SU-DHL-6 (cell line): ENCODE measurements around the gene RCAN1.

ENCODE experiments used
- EZH2phosphoT487 ChIP-seq: fragments of 200-600 bp; sonication (generic), shearing (Covaris generic); conservative IDR thresholded peaks from 2 replicates; pipeline ENCODE4 v1.6.1; 2018; ENCODE audit warnings: mild to moderate bottlenecking, antibody characterized with exemption, low read length, moderate library complexity, mixed read lengths
- TF ChIP-seq, protein P1 (sequence below): fragments of 200-600 bp; sonication (generic); IDR thresholded peaks from one replicate; pipeline ENCODE4 v1.5.1; 2017; ENCODE audit warnings: antibody characterized with exemption, mild to moderate bottlenecking, low read length, moderate library complexity; ENCODE audit not compliant: insufficient read depth, poor library complexity, severe bottlenecking

DNA sequence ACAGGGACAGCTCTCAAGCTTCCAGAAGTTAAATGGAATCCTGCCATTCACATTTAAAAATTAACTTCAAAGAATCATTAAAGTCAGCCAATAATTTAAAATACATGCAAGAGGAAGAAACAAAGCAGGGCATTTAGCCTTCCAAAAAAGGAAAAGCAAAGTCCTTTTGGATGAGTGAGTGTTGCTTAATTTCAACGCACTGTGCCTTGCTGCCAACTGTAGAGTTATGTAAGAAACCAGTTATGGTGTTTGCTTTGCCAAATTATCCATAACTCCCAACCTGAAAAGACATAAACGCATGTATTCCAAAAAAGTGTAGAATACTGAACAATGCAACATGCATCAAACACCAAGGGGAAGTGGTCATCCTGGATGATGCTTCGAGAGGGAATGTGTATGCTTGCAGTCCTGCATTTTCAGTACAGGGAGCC is 86.8 kb downstream of the RCAN1 start:
- TF ChIP-seq, protein P1, sequence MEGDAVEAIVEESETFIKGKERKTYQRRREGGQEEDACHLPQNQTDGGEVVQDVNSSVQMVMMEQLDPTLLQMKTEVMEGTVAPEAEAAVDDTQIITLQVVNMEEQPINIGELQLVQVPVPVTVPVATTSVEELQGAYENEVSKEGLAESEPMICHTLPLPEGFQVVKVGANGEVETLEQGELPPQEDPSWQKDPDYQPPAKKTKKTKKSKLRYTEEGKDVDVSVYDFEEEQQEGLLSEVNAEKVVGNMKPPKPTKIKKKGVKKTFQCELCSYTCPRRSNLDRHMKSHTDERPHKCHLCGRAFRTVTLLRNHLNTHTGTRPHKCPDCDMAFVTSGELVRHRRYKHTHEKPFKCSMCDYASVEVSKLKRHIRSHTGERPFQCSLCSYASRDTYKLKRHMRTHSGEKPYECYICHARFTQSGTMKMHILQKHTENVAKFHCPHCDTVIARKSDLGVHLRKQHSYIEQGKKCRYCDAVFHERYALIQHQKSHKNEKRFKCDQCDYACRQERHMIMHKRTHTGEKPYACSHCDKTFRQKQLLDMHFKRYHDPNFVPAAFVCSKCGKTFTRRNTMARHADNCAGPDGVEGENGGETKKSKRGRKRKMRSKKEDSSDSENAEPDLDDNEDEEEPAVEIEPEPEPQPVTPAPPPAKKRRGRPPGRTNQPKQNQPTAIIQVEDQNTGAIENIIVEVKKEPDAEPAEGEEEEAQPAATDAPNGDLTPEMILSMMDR: no peak
- TF ChIP-seq EZH2phosphoT487: no peak
